ENCODE measurements around the gene TRMT61A. TPM values are rescaled to one million over a fixed set of nuclear protein-coding genes. Genes with fewer than 3 reads are reported as not detected.
A peak's percentile ranks its signal among the peaks of the same experiment; 100 is the strongest.

The TRMT61A gene
- total RNA-seq, 1 donor from 2014 or later, result 13.7 TPM

GRCh38 chr14:103581954-103582703 lies 53.1 kb downstream of the TRMT61A start:
- no peaks in the 10 kb centered on the region for H3K27me3 ChIP-seq (ENCODE audit: control insufficient read depth, insufficient read depth, low read length)
- no peak overlapping the region for H3K4me3 ChIP-seq (ENCODE audit: low read depth, low read length)
- DNase-seq (ENCODE audit: low read depth) (peak; percentile 97), FAIRE-seq (peak; percentile 60)
- H3K36me3 ChIP-seq (ENCODE audit: control insufficient read depth, insufficient read depth, low read length), result peaks cover 4% of the 10 kb centered on the region
- no peak for TF ChIP-seq CTCF (IDR thresholded peaks at IDR 0.05; ENCODE audit: insufficient read depth, low read length, severe bottlenecking)

GRCh38 chr14:103584326-103584915 lies 55.4 kb downstream of the TRMT61A start:
- no peaks in the 10 kb centered on the region for H3K27me3 ChIP-seq (ENCODE audit: control insufficient read depth, insufficient read depth, low read length)
- TF ChIP-seq CTCF (IDR thresholded peaks at IDR 0.05; ENCODE audit: insufficient read depth, low read length, severe bottlenecking), result no peak
- H3K4me3 ChIP-seq (ENCODE audit: low read depth, low read length), result no peak overlapping the region
- FAIRE-seq, result no peak
- H3K36me3 ChIP-seq (ENCODE audit: control insufficient read depth, insufficient read depth, low read length), result no peaks in the 10 kb centered on the region
- DNase-seq (ENCODE audit: low read depth), result no peak

Other genes starting within 250 kb of the TRMT61A start
- 133 and 180 TPM in 2 replicates for gene EIF5, start 195.0 kb upstream of the TRMT61A start, total RNA-seq
- 77.9 and 98.7 TPM in 2 replicates for gene MARK3, start 143.8 kb upstream of the TRMT61A start, total RNA-seq
- 31.3 and 50.8 TPM in 2 replicates for gene CKB, start 6.4 kb upstream of the TRMT61A start, total RNA-seq
- gene BAG5, start 33.5 kb downstream of the TRMT61A start, total RNA-seq, result 41.5 and 42.9 TPM in 2 replicates
- 17.4 and 23.9 TPM in 2 replicates for gene COA8, start 33.8 kb downstream of the TRMT61A start, total RNA-seq
- gene KLC1, start 100.0 kb downstream of the TRMT61A start, total RNA-seq, result 249 and 283 TPM in 2 replicates
- gene XRCC3, start 186.3 kb downstream of the TRMT61A start, total RNA-seq, result 4.9 and 6.1 TPM in 2 replicates
- gene ZFYVE21, start 186.6 kb downstream of the TRMT61A start, total RNA-seq, result 76.1 and 77.7 TPM in 2 replicates